ENCODE measurements around the gene FBXW7.

Gene FBXW7

GRCh38 chr4:152401424-152401823 is 134.5 kb downstream of the FBXW7 start:
- DNase-seq: no peak
- in situ Hi-C loops (cut with MboI; ENCODE audit: low pct_unique_long_range_greater_than_20kb, low sequenced_read_pairs): no loop called here

- DNase-seq: peak; percentile 73
- in situ Hi-C loops (cut with MboI; ENCODE audit: low pct_unique_long_range_greater_than_20kb, low sequenced_read_pairs): no loop called here
Measured at GRCh38 chr4:152399246-152399645, 136.6 kb downstream of the FBXW7 start.

- DNase-seq: no peak
- in situ Hi-C loops (cut with MboI; ENCODE audit: low pct_unique_long_range_greater_than_20kb, low sequenced_read_pairs): no loop called here
Measured at GRCh38 chr4:152398060-152398459, 137.8 kb downstream of the FBXW7 start.

- in situ Hi-C loops (cut with MboI; ENCODE audit: low pct_unique_long_range_greater_than_20kb, low sequenced_read_pairs): no loop called here
- no peak for DNase-seq
Measured at GRCh38 chr4:152394791-152395190, 141.1 kb downstream of the FBXW7 start.

GRCh38 chr4:152392079-152392478 is 143.8 kb downstream of the FBXW7 start:
- DNase-seq: no peak
- in situ Hi-C loops (cut with MboI; ENCODE audit: low pct_unique_long_range_greater_than_20kb, low sequenced_read_pairs): no loop called here

- in situ Hi-C loops (cut with MboI; ENCODE audit: low pct_unique_long_range_greater_than_20kb, low sequenced_read_pairs): no loop called here
- DNase-seq: no peak
Measured at GRCh38 chr4:152390216-152390615, 145.7 kb downstream of the FBXW7 start.

- in situ Hi-C loops (cut with MboI; ENCODE audit: low pct_unique_long_range_greater_than_20kb, low sequenced_read_pairs): no loop called here
- DNase-seq: no peak
Measured at GRCh38 chr4:152389359-152389758, 146.5 kb downstream of the FBXW7 start.

GRCh38 chr4:152385551-152385950 is 150.3 kb downstream of the FBXW7 start:
- no peak for DNase-seq
- in situ Hi-C loops (cut with MboI; ENCODE audit: low pct_unique_long_range_greater_than_20kb, low sequenced_read_pairs): no loop called here

- in situ Hi-C loops (cut with MboI; ENCODE audit: low pct_unique_long_range_greater_than_20kb, low sequenced_read_pairs): no loop called here
Measured at GRCh38 chr4:152382057-152382785, 153.7 kb downstream of the FBXW7 start.

GRCh38 chr4:152380919-152381318 is 155.0 kb downstream of the FBXW7 start:
- DNase-seq: no peak
- in situ Hi-C loops (cut with MboI; ENCODE audit: low pct_unique_long_range_greater_than_20kb, low sequenced_read_pairs): no loop called here

More at GRCh38 chr4:152382057-152382785, 153.7 kb downstream of the FBXW7 start:
- DNase-seq: no peak

- in situ Hi-C loops (cut with MboI; ENCODE audit: low pct_unique_long_range_greater_than_20kb, low sequenced_read_pairs): no loop called here
- DNase-seq: no peak
Measured at GRCh38 chr4:152380185-152380584, 155.7 kb downstream of the FBXW7 start.

- DNase-seq: no peak
- in situ Hi-C loops (cut with MboI; ENCODE audit: low pct_unique_long_range_greater_than_20kb, low sequenced_read_pairs): no loop called here
Measured at GRCh38 chr4:152374606-152375285, 161.1 kb downstream of the FBXW7 start.

- in situ Hi-C loops (cut with MboI; ENCODE audit: low pct_unique_long_range_greater_than_20kb, low sequenced_read_pairs): no loop called here
- no peak for DNase-seq
Measured at GRCh38 chr4:152374153-152374552, 161.7 kb downstream of the FBXW7 start.

GRCh38 chr4:152372444-152372843 is 163.4 kb downstream of the FBXW7 start:
- in situ Hi-C loops (cut with MboI; ENCODE audit: low pct_unique_long_range_greater_than_20kb, low sequenced_read_pairs): no loop called here
- DNase-seq: no peak

- DNase-seq: no peak
- in situ Hi-C loops (cut with MboI; ENCODE audit: low pct_unique_long_range_greater_than_20kb, low sequenced_read_pairs): no loop called here
Measured at GRCh38 chr4:152369902-152370295, 166.0 kb downstream of the FBXW7 start.

- no peak for DNase-seq
- in situ Hi-C loops (cut with MboI; ENCODE audit: low pct_unique_long_range_greater_than_20kb, low sequenced_read_pairs): no loop called here
Measured at GRCh38 chr4:152369203-152369901, 166.5 kb downstream of the FBXW7 start.

- DNase-seq: no peak
- in situ Hi-C loops (cut with MboI; ENCODE audit: low pct_unique_long_range_greater_than_20kb, low sequenced_read_pairs): no loop called here
Measured at GRCh38 chr4:152368001-152368400, 167.9 kb downstream of the FBXW7 start.

- no peak for DNase-seq
- in situ Hi-C loops (cut with MboI; ENCODE audit: low pct_unique_long_range_greater_than_20kb, low sequenced_read_pairs): no loop called here
Measured at GRCh38 chr4:152364883-152365282, 171.0 kb downstream of the FBXW7 start.

GRCh38 chr4:152364383-152364782 is 171.5 kb downstream of the FBXW7 start:
- in situ Hi-C loops (cut with MboI; ENCODE audit: low pct_unique_long_range_greater_than_20kb, low sequenced_read_pairs): no loop called here
- DNase-seq: no peak

GRCh38 chr4:152363904-152364303 is 172.0 kb downstream of the FBXW7 start:
- in situ Hi-C loops (cut with MboI; ENCODE audit: low pct_unique_long_range_greater_than_20kb, low sequenced_read_pairs): no loop called here

More at GRCh38 chr4:152363904-152364303, 172.0 kb downstream of the FBXW7 start:
- no peak for DNase-seq

All from KBM-7 (cell line).